Heart right ventricle (tissue), 16 donors: ENCODE data around the gene BAIAP2L2. TPM values are rescaled to one million over a fixed set of nuclear protein-coding genes. Genes with fewer than 3 reads are reported as not detected.

Source experiments
- ATAC-seq, 8 donors: fragments of 200-7000 bp; cut with Tn5 transposase; one replicate each; pipeline ENCODE4 v1.9.1; 2020; ENCODE audit warnings: mild to moderate bottlenecking in 8 of 8, moderate library complexity in 8 of 8, moderate number of reproducible peaks in 1 of 8
- DNase-seq, 2 donors: peaks; one replicate each; pipeline ENCODE4 v3.0.0-alpha.2; 2020
- H3K27ac ChIP-seq, 10 donors: fragments of 200-600 bp; sonication (generic) in 2 of 10; one replicate each; pipeline versions ENCODE4 v1.5.0 to v1.8.0; 2020 to 2022; ENCODE audit warnings: mild to moderate bottlenecking in 3 of 10
- H3K27me3 ChIP-seq, 7 donors: fragments of 200-600 bp; one replicate each; pipeline ENCODE4 v1.8.0; 2021 to 2022; ENCODE audit warnings: mild to moderate bottlenecking in 2 of 7
- H3K36me3 ChIP-seq, 9 donors: fragments of 200-600 bp; sonication (generic) in 1 of 9; one replicate each; pipeline versions ENCODE4 v1.5.0 to v1.8.0; 2020 to 2022; ENCODE audit warnings: mild to moderate bottlenecking in 2 of 9
- H3K4me1 ChIP-seq, 9 donors: fragments of 200-600 bp; sonication (generic) in 1 of 9; one replicate each; pipeline versions ENCODE4 v1.5.0 to v1.8.0; 2020 to 2022; ENCODE audit warnings: mild to moderate bottlenecking in 4 of 9
- H3K4me3 ChIP-seq, 10 donors: fragments of 200-600 bp; sonication (generic) in 2 of 10; one replicate each; pipeline versions ENCODE4 v1.5.0 to v1.8.0; 2020 to 2022; ENCODE audit warnings: mild to moderate bottlenecking in 7 of 10, moderate library complexity in 2 of 10
- H3K9me3 ChIP-seq, 11 donors: fragments of 200-600 bp in 10 of 11; sonication (generic) in 2 of 11; one replicate each; pipeline versions ENCODE4 v1.5.0 to v1.8.0; 2013 to 2022; ENCODE audit warnings: mild to moderate bottlenecking in 2 of 11, control low read depth in 1 of 11, moderate library complexity in 1 of 11
- CTCF ChIP-seq, 9 donors: fragments of 200-600 bp; sonication (generic) in 2 of 9; IDR thresholded peaks; one replicate each; pipeline versions ENCODE4 v1.5.0 to v1.8.0; 2021 to 2022; ENCODE audit warnings: antibody characterized with exemption in 9 of 9, mild to moderate bottlenecking in 5 of 9, moderate library complexity in 1 of 9
- WGBS, 2 donors: extraction: QIAGEN DNeasy Blood & Tissue Kit; methylation state at CpG; one replicate each; pipeline ENCODE4 v1.1.7; 2013; ENCODE audit warnings: inconsistent platforms in 1 of 2; 5-methylcytosine and 5-hydroxymethylcytosine counted together
- intact Hi-C, 10 donors: fragments of 100-400 bp; cut with DNase I; formaldehyde crosslinking; loops; one replicate each; pipeline versions ENCODE4 v1.11.1 to v1.14.2; 2022
- polyA plus RNA-seq, 2 donors: library from polyadenylated mRNA; stranded (reverse); fragments of 200-250 nt; gene quantifications; one replicate each; pipeline ENCODE4 v1.2.3, GENCODE V29; 2013
- total RNA-seq, 10 donors: library from RNA; stranded (reverse); fragmentation: NEBNext Ultra II Directional in 3 of 10; extraction: Animal tissue kit (Norgen Biotek cat#: 25700) in 3 of 10; gene quantifications; one replicate each; pipeline versions ENCODE4 v1.2.1 to v1.2.4, GENCODE V29; 2021 to 2023
- donor health status: Arrhythmogenic right ventricular cardiomyopathy.
- donor health status: ischemic (EF 13 %, LVEDD 7.1; RV severe dilation, severe dysfunction).
- donor health status: healthy with polysubstance abuse.
- donor health status: DM: no; HTN: yes; CAD: no.
- donor health status: DM: no; HTN: no; CAD: no.
- donor health status: ischemic (EF 25% LVEDD 6.9; RV normal size, moderate dysfunction).
- donor health status: ischemic (EF 25% LVEDD 5.7; RV mildly dilated, moderate dysfunction).
- donor health status: healthy.
- donor health status: DM: yes; HTN: yes; CAD: no.
- donor health status: Ischemic cardiomyopathy.
- donor health status: ischemic (EF 35%, LVEDD 5.7; RV mildly dilated, moderate dysfunction).
- donor health status: nonischemic (EF 11% LVEDD 7.7; RV severe dilation, severe dysfunction).
- donor health status: DM: yes; HTN: yes; CAD: no.
- donor health status: PGD.
- donor health status: ischemic (EF 29% LVEDD 5.4; RV normal size, mild dysfunction).
- donor health status: nonischemic (EF 23%, LVEDD 6.1; RV moderate dilation, normal function).

Gene BAIAP2L2
- total and polyA plus RNA-seq, 12 donors: 0.12 to 0.37 (median 0.21) TPM; not detected in 4

DNA sequence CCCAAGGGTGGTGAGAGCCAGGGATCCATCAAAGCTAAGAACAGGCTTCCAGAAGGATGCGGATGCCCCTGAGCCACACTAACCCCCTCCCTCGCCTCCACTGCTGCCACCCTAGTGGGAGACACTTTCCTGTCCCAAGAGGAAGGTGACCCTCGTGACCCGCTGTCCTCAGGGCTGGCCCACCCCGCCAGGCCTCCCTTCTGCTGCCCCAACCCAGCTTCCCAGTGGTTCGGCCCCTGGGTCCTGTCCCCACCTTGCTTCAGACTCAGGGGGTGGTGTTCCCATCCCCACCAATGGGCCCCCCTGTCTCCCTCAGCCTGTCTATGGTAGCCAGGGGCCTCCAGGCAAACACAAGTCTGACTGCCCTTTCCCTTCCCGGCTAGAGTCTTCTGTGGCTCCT, 59.8 kb downstream of the BAIAP2L2 start:
- 91% methylated on average over 7 of the region's 7 CpGs for WGBS, 2 donors
- H3K4me1 ChIP-seq: peaks cover 0 to 11% (median 6%) of the 10 kb centered on the region in 9 donors
- intact Hi-C loops: loop anchor here in 9 of 10 donors (5.0 to 10.0 kb wide), 6 partner anchors 52 to 524 kb away; partner anchors contain the start of gene DMC1 (in 8 of the 9)
- no peak for DNase-seq
- no peaks in the 10 kb centered on the region for H3K9me3 ChIP-seq
- H3K36me3 ChIP-seq: no peaks in the 10 kb centered on the region
- H3K4me3 ChIP-seq: no peak overlapping the region
- H3K27ac ChIP-seq: no peak overlapping the region
- ATAC-seq: no peak
- H3K27me3 ChIP-seq: peaks cover 0 to 6% (median 0%) of the 10 kb centered on the region in 7 donors
- TF ChIP-seq CTCF (IDR thresholded peaks at IDR 0.05): no peak

DNA sequence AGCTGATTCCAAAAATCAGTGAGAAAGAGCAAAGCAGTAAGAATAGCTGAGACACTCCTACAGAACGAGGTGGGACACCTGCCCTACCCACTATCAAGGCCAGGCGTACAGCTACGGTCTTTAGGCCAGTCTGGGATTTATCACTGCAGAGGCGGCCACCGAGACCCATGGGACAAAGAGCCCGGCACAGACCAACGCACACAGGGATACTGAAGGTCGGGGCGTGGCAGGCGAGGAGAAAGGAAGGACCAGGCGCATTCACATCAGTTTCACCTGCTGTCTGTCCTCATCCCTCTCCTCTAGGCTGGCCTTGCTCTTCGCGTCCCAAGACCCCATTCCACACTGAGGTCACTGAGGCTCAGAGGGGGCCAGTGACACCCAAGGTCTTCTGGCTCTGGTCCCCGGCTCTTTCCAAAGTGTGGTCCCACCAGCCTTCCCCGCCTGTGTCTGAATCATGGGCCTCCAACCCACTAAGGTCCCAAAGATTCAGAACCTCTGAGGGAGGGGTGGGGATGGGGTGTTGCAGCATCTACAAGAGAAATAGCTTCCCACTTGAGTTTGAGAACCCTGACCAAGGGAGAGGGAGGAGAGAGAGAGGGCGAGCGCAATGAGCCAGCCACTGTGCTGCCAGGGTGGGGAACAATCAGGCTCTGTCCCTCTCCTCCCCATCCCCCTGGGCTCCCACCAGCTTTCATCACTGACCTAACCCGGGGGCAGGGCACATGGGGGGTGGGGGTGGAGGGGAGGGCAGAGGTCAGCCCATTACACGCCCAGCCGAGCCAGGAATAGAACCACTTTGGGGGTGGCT, 60.5 kb downstream of the BAIAP2L2 start:
- intact Hi-C loops: loop anchor here in 9 of 10 donors (5.0 to 10.0 kb wide), 6 partner anchors 52 to 525 kb away; partner anchors contain the start of gene DMC1 (in 8 of the 9)
- Histone ChIP-seq H3K4me1 (peaks cover 0 to 13% (median 6%) of the 10 kb centered on the region in 9 donors), H3K4me3 (no peak overlapping the region), H3K27ac (no peak overlapping the region), H3K9me3 (no peaks in the 10 kb centered on the region), H3K36me3 (no peaks in the 10 kb centered on the region), H3K27me3 (peaks cover 0 to 6% (median 0%) of the 10 kb centered on the region in 7 donors)
- TF ChIP-seq CTCF (IDR thresholded peaks at IDR 0.05): no peak
- ATAC-seq (no peak), DNase-seq (no peak)
- WGBS, 2 donors: 75 to 79% methylated on average over 20 of the region's 20 CpGs

DNA sequence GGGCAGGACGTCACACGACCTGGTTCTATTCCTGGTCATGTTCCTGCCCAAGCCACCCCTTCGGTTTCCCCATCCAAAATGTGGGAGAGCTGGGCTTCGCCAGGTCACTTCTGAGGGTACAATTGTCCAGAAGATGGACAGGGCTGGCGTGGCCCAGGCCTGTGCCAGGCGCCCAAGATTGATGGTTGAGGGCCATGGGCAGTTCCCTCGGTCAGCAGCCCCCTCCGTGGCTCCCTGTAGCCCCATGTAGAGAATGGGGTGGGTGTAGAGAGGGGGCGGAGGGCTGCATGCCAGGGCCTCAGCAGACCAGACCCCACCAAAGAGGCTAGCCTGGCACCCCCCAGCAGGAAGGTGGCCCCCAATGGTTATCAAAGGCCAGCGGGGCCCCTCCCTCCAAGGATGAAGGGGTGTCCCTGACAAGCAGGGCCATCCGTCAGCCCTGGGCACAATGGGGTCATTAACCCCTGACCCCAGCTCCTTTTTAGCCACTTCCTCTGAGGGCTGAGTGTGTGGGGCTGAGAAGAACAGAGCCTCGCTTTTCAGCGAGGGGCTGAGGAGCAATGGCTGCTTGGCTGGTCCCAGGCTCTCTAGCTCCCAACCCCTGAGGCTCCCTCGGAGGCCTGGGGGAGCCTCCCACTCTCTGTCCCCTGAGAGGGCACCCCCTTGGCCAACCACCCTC, 64.3 kb downstream of the BAIAP2L2 start:
- H3K36me3 ChIP-seq: no peaks in the 10 kb centered on the region
- ATAC-seq: peak in 3 of 8 donors; percentile 15 to 31 (median 18)
- H3K27ac ChIP-seq: no peak overlapping the region
- peaks cover 0 to 15% (median 0%) of the 10 kb centered on the region in 9 donors for H3K4me1 ChIP-seq
- H3K4me3 ChIP-seq: no peak overlapping the region
- no peak for DNase-seq
- TF ChIP-seq CTCF (IDR thresholded peaks at IDR 0.05): no peak
- H3K27me3 ChIP-seq: peaks cover 0 to 4% (median 0%) of the 10 kb centered on the region in 7 donors
- H3K9me3 ChIP-seq: no peaks in the 10 kb centered on the region
- 74 to 77% methylated on average over 14 of the region's 14 CpGs for WGBS, 2 donors
- intact Hi-C loops: no loop called here

GRCh38 chr22:38043151-38044039, 67.1 kb downstream of the BAIAP2L2 start:
- H3K4me3 ChIP-seq: no peak overlapping the region
- WGBS, 2 donors: 89 to 92% methylated on average over 16 of the region's 16 CpGs
- H3K27ac ChIP-seq: no peak overlapping the region
- H3K27me3 ChIP-seq: no peaks in the 10 kb centered on the region
- no peaks in the 10 kb centered on the region for H3K36me3 ChIP-seq
- peaks cover 0 to 16% (median 6%) of the 10 kb centered on the region in 9 donors for H3K4me1 ChIP-seq
- intact Hi-C loops: no loop called here
- ATAC-seq (no peak), DNase-seq (no peak)
- H3K9me3 ChIP-seq: no peaks in the 10 kb centered on the region
- no peak for TF ChIP-seq CTCF (IDR thresholded peaks at IDR 0.05)
